Measurements from ENCODE around the gene BMP8B.

- TF ChIP-seq CTCF (tag by site-specific recombination; IDR thresholded peaks at IDR 0.05), result no peak
- TF ChIP-seq ZNF768 (tag by site-specific recombination; IDR thresholded peaks at IDR 0.05), result no peak
- no peak for TF ChIP-seq YY1 (tag by site-specific recombination; IDR thresholded peaks at IDR 0.05)
- TF ChIP-seq, protein P1, sequence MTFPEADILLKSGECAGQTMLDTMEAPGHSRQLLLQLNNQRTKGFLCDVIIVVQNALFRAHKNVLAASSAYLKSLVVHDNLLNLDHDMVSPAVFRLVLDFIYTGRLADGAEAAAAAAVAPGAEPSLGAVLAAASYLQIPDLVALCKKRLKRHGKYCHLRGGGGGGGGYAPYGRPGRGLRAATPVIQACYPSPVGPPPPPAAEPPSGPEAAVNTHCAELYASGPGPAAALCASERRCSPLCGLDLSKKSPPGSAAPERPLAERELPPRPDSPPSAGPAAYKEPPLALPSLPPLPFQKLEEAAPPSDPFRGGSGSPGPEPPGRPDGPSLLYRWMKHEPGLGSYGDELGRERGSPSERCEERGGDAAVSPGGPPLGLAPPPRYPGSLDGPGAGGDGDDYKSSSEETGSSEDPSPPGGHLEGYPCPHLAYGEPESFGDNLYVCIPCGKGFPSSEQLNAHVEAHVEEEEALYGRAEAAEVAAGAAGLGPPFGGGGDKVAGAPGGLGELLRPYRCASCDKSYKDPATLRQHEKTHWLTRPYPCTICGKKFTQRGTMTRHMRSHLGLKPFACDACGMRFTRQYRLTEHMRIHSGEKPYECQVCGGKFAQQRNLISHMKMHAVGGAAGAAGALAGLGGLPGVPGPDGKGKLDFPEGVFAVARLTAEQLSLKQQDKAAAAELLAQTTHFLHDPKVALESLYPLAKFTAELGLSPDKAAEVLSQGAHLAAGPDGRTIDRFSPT (tag by site-specific recombination; IDR thresholded peaks at IDR 0.05), result no peak
- TF ChIP-seq AEBP2 (tag by site-specific recombination; IDR thresholded peaks at IDR 0.05; ENCODE audit: borderline replicate concordance), result no peak
- no peak for TF ChIP-seq SP2 (tag by site-specific recombination; IDR thresholded peaks at IDR 0.05)
- TF ChIP-seq TCF7L2 (IDR thresholded peaks at IDR 0.05; ENCODE audit: borderline replicate concordance, low read depth, low read length), result no peak
- no peak for TF ChIP-seq MYNN (tag by site-specific recombination; IDR thresholded peaks at IDR 0.05; ENCODE audit: borderline replicate concordance)
- no peak for TF ChIP-seq ZFP69B (tag by site-specific recombination; IDR thresholded peaks at IDR 0.05)
- TF ChIP-seq, protein P2, sequence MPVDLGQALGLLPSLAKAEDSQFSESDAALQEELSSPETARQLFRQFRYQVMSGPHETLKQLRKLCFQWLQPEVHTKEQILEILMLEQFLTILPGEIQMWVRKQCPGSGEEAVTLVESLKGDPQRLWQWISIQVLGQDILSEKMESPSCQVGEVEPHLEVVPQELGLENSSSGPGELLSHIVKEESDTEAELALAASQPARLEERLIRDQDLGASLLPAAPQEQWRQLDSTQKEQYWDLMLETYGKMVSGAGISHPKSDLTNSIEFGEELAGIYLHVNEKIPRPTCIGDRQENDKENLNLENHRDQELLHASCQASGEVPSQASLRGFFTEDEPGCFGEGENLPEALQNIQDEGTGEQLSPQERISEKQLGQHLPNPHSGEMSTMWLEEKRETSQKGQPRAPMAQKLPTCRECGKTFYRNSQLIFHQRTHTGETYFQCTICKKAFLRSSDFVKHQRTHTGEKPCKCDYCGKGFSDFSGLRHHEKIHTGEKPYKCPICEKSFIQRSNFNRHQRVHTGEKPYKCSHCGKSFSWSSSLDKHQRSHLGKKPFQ (tag by site-specific recombination; IDR thresholded peaks at IDR 0.05), result no peak
These were observed 28.3 kb downstream of the BMP8B start for GRCh38 chr1:39760074-39761008.
